Neural cell (in vitro differentiated cells): Measurements from ENCODE around the gene CTSH. TPM values are rescaled to one million over a fixed set of nuclear protein-coding genes. Genes with fewer than 3 reads are reported as not detected.

Experiments
- H2AFZ ChIP-seq: fragments of 200-600, 300-800 bp; sonication (generic), shearing (Covaris generic); 2 replicates; pipeline ENCODE4 v1.6.0; 2014; ENCODE audit warnings: low read depth, mild to moderate bottlenecking, antibody characterized with exemption, low read length, moderate library complexity
- H3F3A ChIP-seq: fragments of 200-600 bp; shearing (Covaris generic); 2 replicates; pipeline ENCODE4 v1.6.1; 2016; ENCODE audit warnings: mild to moderate bottlenecking, moderate library complexity, mixed read lengths, antibody characterized with exemption, low read length; ENCODE audit not compliant: insufficient read depth, poor library complexity, severe bottlenecking
- H3K27ac ChIP-seq: fragments of 200-600, 300-800 bp; sonication (generic), shearing (Covaris generic); 2 replicates; pipeline ENCODE4 v1.5.1; 2014; ENCODE audit warnings: mild to moderate bottlenecking, low read length, moderate library complexity
- H3K27me3 ChIP-seq: fragments of 300-800, 200-600 bp; sonication (generic), shearing (Covaris generic); 2 replicates; pipeline ENCODE4 v1.6.0; 2014; ENCODE audit warnings: mild to moderate bottlenecking, low read depth, low read length, moderate library complexity; ENCODE audit not compliant: insufficient read depth
- H3K36me3 ChIP-seq: fragments of 300-800, 200-600 bp; sonication (generic), shearing (Covaris generic); 2 replicates; pipeline ENCODE4 v1.5.1; 2014; ENCODE audit warnings: mild to moderate bottlenecking, antibody characterized with exemption, low read length, moderate library complexity; ENCODE audit not compliant: insufficient read depth
- H3K4me2 ChIP-seq: fragments of 300-800, 200-600 bp; sonication (generic), shearing (Covaris generic); 2 replicates; pipeline ENCODE4 v1.6.0; 2014; ENCODE audit warnings: mild to moderate bottlenecking, low read length
- H3K4me3 ChIP-seq: fragments of 300-800, 200-600 bp; sonication (generic), shearing (Covaris generic); 2 replicates; pipeline ENCODE4 v1.5.1; 2014; ENCODE audit warnings: mild to moderate bottlenecking, low read length, moderate library complexity
- H3K79me2 ChIP-seq: fragments of 200-600 bp; shearing (Covaris generic); replicated peaks from 2 replicates; pipeline ENCODE4 v1.6.0; 2014; ENCODE audit warnings: mild to moderate bottlenecking, low read length, moderate library complexity; ENCODE audit not compliant: insufficient read depth
- H3K9ac ChIP-seq: fragments of 300-800, 200-600 bp; sonication (generic), shearing (Covaris generic); 2 replicates; pipeline ENCODE4 v1.6.1; 2016; ENCODE audit warnings: mild to moderate bottlenecking, low read length, mixed read lengths
- H3K9me2 ChIP-seq: fragments of 200-600 bp; shearing (Covaris generic); 2 replicates; pipeline ENCODE4 v1.6.1; 2016; ENCODE audit warnings: mild to moderate bottlenecking, low read length, mixed read lengths; ENCODE audit not compliant: insufficient read depth
- H3K9me3 ChIP-seq: fragments of 200-600, 300-800 bp; sonication (generic), shearing (Covaris generic); 2 replicates; pipeline ENCODE4 v1.6.1; 2016; ENCODE audit warnings: mild to moderate bottlenecking, mixed run types, low read length, moderate library complexity, mixed read lengths
- H4K20me1 ChIP-seq: fragments of 200-600 bp; shearing (Covaris generic); 2 replicates; pipeline ENCODE4 v1.6.1; 2016; ENCODE audit warnings: mild to moderate bottlenecking, mixed run types; ENCODE audit not compliant: insufficient read depth
- EP300 ChIP-seq: fragments of 450-650 bp; conservative IDR thresholded peaks from 2 replicates; pipeline ENCODE4 v1.6.1; 2014; ENCODE audit warnings: antibody characterized with exemption, mild to moderate bottlenecking, moderate library complexity; ENCODE audit not compliant: poor library complexity, severe bottlenecking
- EZH2 ChIP-seq: fragments of 200-600, 300-800 bp; shearing (Covaris generic), sonication (generic); IDR thresholded peaks from 2 replicates; pipeline ENCODE4 v1.6.1; 2014; ENCODE audit warnings: antibody characterized with exemption, low read length, borderline replicate concordance, mild to moderate bottlenecking; ENCODE audit not compliant: insufficient read depth, poor library complexity, severe bottlenecking
- MXI1 ChIP-seq: fragments of 450-650 bp; conservative IDR thresholded peaks from 2 replicates; pipeline ENCODE4 v1.6.1; 2014; ENCODE audit warnings: antibody characterized with exemption, mild to moderate bottlenecking; ENCODE audit not compliant: poor library complexity, severe bottlenecking
- POLR2AphosphoS5 ChIP-seq: IDR thresholded peaks from 2 replicates; pipeline ENCODE4 v1.6.1; 2012
- RAD21 ChIP-seq: fragments of 450-650 bp; conservative IDR thresholded peaks from 2 replicates; pipeline ENCODE4 v1.6.1; 2014; ENCODE audit warnings: antibody characterized with exemption, mild to moderate bottlenecking, moderate library complexity
- SMC3 ChIP-seq: fragments of 450-650 bp; conservative IDR thresholded peaks from 2 replicates; pipeline ENCODE4 v1.6.1; 2014; ENCODE audit warnings: antibody characterized with exemption, mild to moderate bottlenecking, moderate library complexity; ENCODE audit not compliant: poor library complexity
- TAF1 ChIP-seq: IDR thresholded peaks from 2 replicates; pipeline ENCODE4 v1.6.1; 2012; ENCODE audit warnings: low read depth
- polyA plus RNA-seq: library from polyadenylated mRNA; depleted of rRNA; stranded (reverse); fragments of >200 nt; gene quantifications from 2 replicates; pipeline ENCODE4 v1.2.3, GENCODE V29; 2014
- TF ChIP-seq, protein P1 (sequence below): IDR thresholded peaks from 2 replicates; pipeline ENCODE4 v1.6.1; 2012; ENCODE audit warnings: borderline replicate concordance
- TF ChIP-seq, protein P2 (sequence below): fragments of 450-650 bp; IDR thresholded peaks from 2 replicates; pipeline ENCODE4 v1.5.1; 2014; ENCODE audit warnings: antibody characterized with exemption, mild to moderate bottlenecking, moderate library complexity; ENCODE audit not compliant: poor library complexity, severe bottlenecking

CTSH gene
- polyA plus RNA-seq, 1 donor from 2014 or later, result 3.3 TPM

GRCh38 chr15:78982736-78983135 is 37.9 kb upstream of the CTSH start:
- H3K36me3 ChIP-seq, result peaks cover 8% of the 10 kb centered on the region
- no peaks in the 10 kb centered on the region for H3K9me3 ChIP-seq
- H3K27me3 ChIP-seq, result no peaks in the 10 kb centered on the region
- no peaks in the 10 kb centered on the region for H3K79me2 ChIP-seq
- TF ChIP-seq POLR2AphosphoS5 (no peak), TAF1 (no peak), RAD21 (no peak), SMC3 (no peak), EP300 (no peak), MXI1 (no peak), EZH2 (no peak)
- TF ChIP-seq, protein P1, sequence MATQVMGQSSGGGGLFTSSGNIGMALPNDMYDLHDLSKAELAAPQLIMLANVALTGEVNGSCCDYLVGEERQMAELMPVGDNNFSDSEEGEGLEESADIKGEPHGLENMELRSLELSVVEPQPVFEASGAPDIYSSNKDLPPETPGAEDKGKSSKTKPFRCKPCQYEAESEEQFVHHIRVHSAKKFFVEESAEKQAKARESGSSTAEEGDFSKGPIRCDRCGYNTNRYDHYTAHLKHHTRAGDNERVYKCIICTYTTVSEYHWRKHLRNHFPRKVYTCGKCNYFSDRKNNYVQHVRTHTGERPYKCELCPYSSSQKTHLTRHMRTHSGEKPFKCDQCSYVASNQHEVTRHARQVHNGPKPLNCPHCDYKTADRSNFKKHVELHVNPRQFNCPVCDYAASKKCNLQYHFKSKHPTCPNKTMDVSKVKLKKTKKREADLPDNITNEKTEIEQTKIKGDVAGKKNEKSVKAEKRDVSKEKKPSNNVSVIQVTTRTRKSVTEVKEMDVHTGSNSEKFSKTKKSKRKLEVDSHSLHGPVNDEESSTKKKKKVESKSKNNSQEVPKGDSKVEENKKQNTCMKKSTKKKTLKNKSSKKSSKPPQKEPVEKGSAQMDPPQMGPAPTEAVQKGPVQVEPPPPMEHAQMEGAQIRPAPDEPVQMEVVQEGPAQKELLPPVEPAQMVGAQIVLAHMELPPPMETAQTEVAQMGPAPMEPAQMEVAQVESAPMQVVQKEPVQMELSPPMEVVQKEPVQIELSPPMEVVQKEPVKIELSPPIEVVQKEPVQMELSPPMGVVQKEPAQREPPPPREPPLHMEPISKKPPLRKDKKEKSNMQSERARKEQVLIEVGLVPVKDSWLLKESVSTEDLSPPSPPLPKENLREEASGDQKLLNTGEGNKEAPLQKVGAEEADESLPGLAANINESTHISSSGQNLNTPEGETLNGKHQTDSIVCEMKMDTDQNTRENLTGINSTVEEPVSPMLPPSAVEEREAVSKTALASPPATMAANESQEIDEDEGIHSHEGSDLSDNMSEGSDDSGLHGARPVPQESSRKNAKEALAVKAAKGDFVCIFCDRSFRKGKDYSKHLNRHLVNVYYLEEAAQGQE, result no peak
- TF ChIP-seq, protein P2, sequence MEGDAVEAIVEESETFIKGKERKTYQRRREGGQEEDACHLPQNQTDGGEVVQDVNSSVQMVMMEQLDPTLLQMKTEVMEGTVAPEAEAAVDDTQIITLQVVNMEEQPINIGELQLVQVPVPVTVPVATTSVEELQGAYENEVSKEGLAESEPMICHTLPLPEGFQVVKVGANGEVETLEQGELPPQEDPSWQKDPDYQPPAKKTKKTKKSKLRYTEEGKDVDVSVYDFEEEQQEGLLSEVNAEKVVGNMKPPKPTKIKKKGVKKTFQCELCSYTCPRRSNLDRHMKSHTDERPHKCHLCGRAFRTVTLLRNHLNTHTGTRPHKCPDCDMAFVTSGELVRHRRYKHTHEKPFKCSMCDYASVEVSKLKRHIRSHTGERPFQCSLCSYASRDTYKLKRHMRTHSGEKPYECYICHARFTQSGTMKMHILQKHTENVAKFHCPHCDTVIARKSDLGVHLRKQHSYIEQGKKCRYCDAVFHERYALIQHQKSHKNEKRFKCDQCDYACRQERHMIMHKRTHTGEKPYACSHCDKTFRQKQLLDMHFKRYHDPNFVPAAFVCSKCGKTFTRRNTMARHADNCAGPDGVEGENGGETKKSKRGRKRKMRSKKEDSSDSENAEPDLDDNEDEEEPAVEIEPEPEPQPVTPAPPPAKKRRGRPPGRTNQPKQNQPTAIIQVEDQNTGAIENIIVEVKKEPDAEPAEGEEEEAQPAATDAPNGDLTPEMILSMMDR, result no peak
- no peaks in the 10 kb centered on the region for H4K20me1 ChIP-seq
- no peak overlapping the region for H3K27ac ChIP-seq
- no peak overlapping the region for H2AFZ ChIP-seq
- H3K4me3 ChIP-seq, result no peak overlapping the region
- no peaks in the 10 kb centered on the region for H3K9me2 ChIP-seq
- no peak overlapping the region for H3K4me2 ChIP-seq
- H3F3A ChIP-seq, result no peaks in the 10 kb centered on the region
- no peak overlapping the region for H3K9ac ChIP-seq

GRCh38 chr15:78981532-78982313 is 36.9 kb upstream of the CTSH start:
- no peaks in the 10 kb centered on the region for H3K27me3 ChIP-seq
- no peaks in the 10 kb centered on the region for H3F3A ChIP-seq
- H3K79me2 ChIP-seq, result no peaks in the 10 kb centered on the region
- H4K20me1 ChIP-seq, result no peaks in the 10 kb centered on the region
- H3K9me2 ChIP-seq, result no peaks in the 10 kb centered on the region
- H2AFZ ChIP-seq, result no peak overlapping the region
- no peak overlapping the region for H3K27ac ChIP-seq
- no peak overlapping the region for H3K4me3 ChIP-seq
- TF ChIP-seq, protein P2, result no peak
- no peak for TF ChIP-seq EZH2
- no peak for TF ChIP-seq SMC3
- TF ChIP-seq RAD21, result no peak
- TF ChIP-seq EP300, result no peak
- TF ChIP-seq, protein P1, result no peak
- TF ChIP-seq TAF1, result no peak
- no peak for TF ChIP-seq MXI1
- no peak for TF ChIP-seq POLR2AphosphoS5
- H3K9ac ChIP-seq, result no peak overlapping the region
- peaks cover 8% of the 10 kb centered on the region for H3K36me3 ChIP-seq
- H3K9me3 ChIP-seq, result no peaks in the 10 kb centered on the region
- no peak overlapping the region for H3K4me2 ChIP-seq
